Measurements from ENCODE around the gene UVRAG.

UVRAG gene

DNA sequence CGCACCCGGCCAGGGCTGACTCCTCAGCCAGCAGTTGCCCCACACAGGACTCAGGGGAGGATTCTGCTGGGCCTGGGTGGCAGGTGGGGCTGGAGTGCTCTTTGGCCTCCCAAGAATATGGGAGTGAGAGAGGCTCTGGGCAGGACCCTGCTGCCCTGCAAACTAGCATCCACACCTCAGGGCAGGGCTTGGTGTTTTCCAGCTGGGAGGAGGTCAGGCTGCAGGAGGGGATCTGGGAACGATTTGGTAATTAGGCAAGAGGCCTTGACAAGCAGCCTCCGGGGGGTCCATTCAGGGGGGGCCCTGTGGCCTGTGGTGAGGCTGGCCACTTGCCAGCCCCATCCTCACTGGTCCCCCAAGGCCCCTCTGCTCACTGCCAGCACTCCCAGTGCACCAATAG lies 355.5 kb downstream of the UVRAG start:
- in situ Hi-C loops (cut with MboI; ENCODE audit: low pct_unique_long_range_greater_than_20kb, low sequenced_read_pairs, unreplicated experiment), result no loop called here
- TF ChIP-seq, protein P1, sequence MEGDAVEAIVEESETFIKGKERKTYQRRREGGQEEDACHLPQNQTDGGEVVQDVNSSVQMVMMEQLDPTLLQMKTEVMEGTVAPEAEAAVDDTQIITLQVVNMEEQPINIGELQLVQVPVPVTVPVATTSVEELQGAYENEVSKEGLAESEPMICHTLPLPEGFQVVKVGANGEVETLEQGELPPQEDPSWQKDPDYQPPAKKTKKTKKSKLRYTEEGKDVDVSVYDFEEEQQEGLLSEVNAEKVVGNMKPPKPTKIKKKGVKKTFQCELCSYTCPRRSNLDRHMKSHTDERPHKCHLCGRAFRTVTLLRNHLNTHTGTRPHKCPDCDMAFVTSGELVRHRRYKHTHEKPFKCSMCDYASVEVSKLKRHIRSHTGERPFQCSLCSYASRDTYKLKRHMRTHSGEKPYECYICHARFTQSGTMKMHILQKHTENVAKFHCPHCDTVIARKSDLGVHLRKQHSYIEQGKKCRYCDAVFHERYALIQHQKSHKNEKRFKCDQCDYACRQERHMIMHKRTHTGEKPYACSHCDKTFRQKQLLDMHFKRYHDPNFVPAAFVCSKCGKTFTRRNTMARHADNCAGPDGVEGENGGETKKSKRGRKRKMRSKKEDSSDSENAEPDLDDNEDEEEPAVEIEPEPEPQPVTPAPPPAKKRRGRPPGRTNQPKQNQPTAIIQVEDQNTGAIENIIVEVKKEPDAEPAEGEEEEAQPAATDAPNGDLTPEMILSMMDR (IDR thresholded peaks at IDR 0.05; ENCODE audit: extremely low read depth, insufficient read depth, missing control alignments), result no peak
- no peak for DNase-seq (ENCODE audit: low spot score)

DNA sequence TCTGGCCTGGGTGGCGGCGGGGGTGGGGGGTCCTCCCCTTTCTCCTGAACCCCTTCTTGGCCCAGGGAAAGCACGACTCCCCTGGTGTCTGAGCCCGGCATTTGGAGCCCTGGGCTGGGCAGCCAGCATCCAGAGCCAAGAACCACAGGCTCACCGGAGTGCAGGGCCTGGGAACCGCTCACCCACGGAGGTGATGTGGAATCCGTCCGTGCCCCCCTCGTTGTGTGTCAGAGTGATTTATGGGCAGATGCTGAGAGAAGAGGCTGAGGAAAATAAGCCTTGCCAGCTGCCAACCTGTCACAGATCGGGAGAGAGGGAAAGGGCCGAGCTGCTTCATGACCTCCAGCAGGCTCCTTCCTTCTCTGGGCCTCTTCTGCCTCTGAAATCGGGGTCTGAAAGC lies 357.6 kb downstream of the UVRAG start:
- no peak for DNase-seq (ENCODE audit: low spot score)
- in situ Hi-C loops (cut with MboI; ENCODE audit: low pct_unique_long_range_greater_than_20kb, low sequenced_read_pairs, unreplicated experiment), result no loop called here
- TF ChIP-seq, protein P1 (IDR thresholded peaks at IDR 0.05; ENCODE audit: extremely low read depth, insufficient read depth, missing control alignments), result no peak

DNA sequence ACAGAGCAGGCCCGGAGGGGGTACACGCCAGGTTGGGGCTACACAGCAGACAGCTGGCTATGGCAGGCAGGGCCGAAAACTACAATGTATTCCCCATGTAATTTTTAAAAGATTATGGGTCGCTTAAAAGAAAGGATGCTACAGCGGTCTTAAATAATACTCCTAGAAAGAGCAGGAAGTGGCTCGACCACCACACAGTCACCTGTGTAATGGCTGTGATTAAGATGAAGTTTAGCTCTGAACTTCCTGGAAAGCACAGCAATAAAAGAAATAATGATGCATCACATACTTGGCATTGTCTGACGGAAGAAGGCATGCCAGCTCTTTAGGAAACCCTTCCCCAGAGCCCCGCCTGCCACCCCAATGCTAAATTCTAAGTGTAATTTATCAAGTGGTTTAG lies 358.7 kb downstream of the UVRAG start:
- DNase-seq (ENCODE audit: low spot score), result no peak
- TF ChIP-seq, protein P1 (IDR thresholded peaks at IDR 0.05; ENCODE audit: extremely low read depth, insufficient read depth, missing control alignments), result no peak
- in situ Hi-C loops (cut with MboI; ENCODE audit: low pct_unique_long_range_greater_than_20kb, low sequenced_read_pairs, unreplicated experiment), result no loop called here

DNA sequence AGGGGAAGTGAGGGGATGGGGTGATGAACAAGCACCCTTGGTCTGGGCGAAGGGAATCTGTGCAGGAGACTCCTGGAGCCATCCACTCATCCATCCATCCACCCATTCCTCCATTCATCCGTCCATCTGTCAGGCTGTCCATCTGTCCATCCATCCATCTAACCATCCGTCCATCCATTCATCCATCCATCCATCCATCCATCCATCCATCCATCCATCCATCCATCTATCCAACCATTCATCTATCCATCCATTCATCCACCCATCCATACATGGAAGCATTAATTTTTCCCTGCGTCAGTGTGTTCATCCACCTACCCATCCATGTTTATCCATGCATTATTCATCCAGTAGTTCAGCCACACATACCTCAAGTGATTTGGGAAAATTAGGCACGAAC lies 359.3 kb downstream of the UVRAG start:
- no peak for DNase-seq (ENCODE audit: low spot score)
- in situ Hi-C loops (cut with MboI; ENCODE audit: low pct_unique_long_range_greater_than_20kb, low sequenced_read_pairs, unreplicated experiment), result no loop called here
- TF ChIP-seq, protein P1 (IDR thresholded peaks at IDR 0.05; ENCODE audit: extremely low read depth, insufficient read depth, missing control alignments), result no peak

DNA sequence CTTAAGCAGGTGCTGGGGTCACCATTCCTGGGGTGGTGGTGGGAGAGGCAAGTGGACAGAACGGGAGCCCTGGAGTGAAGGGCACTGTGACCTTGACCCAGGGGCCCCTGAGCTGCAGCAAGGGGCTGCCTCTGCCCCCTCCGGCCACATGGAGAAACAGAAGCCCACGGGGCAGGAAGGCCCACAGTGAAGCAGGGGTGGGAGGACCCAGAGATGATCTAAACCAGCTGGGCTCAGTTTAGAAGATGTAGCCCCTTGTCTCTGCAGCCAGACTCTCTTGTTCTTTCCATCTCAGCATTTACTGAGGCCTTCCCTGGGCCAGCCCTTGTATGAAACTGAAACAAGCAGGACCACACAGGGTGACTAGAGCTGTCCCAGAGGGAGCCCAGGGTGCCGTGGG lies 360.8 kb downstream of the UVRAG start:
- TF ChIP-seq, protein P1 (IDR thresholded peaks at IDR 0.05; ENCODE audit: extremely low read depth, insufficient read depth, missing control alignments), result no peak
- no peak for DNase-seq (ENCODE audit: low spot score)
- in situ Hi-C loops (cut with MboI; ENCODE audit: low pct_unique_long_range_greater_than_20kb, low sequenced_read_pairs, unreplicated experiment), result no loop called here

DNA sequence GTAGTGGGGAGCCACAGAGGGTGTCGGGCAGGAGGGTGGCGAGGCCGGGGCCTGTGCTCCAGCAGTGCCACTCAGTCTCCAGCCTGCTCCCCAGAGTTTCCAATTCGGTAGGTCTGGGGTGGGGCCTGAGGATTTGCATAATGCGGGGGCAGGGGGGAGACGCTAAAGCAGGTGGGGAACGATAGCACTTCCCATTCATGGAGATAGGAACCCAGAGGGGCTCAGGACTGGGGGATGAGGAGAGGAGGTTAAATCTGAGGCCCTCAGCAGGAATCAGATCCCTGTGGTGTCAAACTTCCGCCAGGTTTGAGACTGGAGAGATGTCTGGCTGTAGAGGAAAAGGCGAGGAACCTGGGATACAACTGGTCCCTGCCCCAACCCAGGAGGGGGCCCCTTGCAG lies 361.5 kb downstream of the UVRAG start:
- DNase-seq (ENCODE audit: low spot score), result no peak
- TF ChIP-seq, protein P1 (IDR thresholded peaks at IDR 0.05; ENCODE audit: extremely low read depth, insufficient read depth, missing control alignments), result no peak
- in situ Hi-C loops (cut with MboI; ENCODE audit: low pct_unique_long_range_greater_than_20kb, low sequenced_read_pairs, unreplicated experiment), result no loop called here

DNA sequence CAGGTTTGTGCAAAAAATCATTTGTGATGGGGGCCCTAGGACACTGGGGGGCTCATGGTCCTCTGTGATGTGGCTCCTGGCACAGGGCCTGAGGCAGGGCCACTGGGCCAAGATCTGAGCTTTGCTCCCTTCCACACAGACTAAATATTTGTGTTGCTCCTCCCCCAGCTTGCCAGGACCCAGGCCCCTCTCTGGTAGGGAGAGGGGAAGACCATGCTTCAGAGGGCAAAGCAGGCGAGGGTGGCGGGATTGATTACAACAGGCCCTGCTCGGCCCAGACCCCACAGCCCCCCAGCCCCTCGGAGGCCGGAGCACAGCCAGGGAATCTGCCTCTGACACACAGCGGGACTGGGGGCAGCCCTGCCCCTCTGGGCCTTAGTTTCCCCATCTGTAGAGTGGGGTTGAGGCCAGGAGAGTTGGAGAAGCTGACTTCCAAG lies 362.3 kb downstream of the UVRAG start:
- TF ChIP-seq, protein P1 (IDR thresholded peaks at IDR 0.05; ENCODE audit: extremely low read depth, insufficient read depth, missing control alignments), result no peak
- no peak for DNase-seq (ENCODE audit: low spot score)

More for the DNA sequence above, 362.3 kb downstream of the UVRAG start:
- in situ Hi-C loops (cut with MboI; ENCODE audit: low pct_unique_long_range_greater_than_20kb, low sequenced_read_pairs, unreplicated experiment), result no loop called here
